NCI-H1092 treated with DMSO at 0.1 percent for 48 hours (cell line): ENCODE results near the gene TMEM209.

Experiments
- DNase-seq: peaks from one replicate; lab custom pipeline; 2025; lab: John Stamatoyannopoulos, UW

Gene TMEM209

GRCh38 chr7:130143334-130143732 lies 61.9 kb downstream of the TMEM209 start:
- no peak for DNase-seq

- DNase-seq = no peak
Observed at GRCh38 chr7:130142654-130143333, 62.4 kb downstream of the TMEM209 start.

- no peak for DNase-seq
Observed at GRCh38 chr7:130141884-130142653, 63.1 kb downstream of the TMEM209 start.

GRCh38 chr7:130141161-130141883 lies 63.9 kb downstream of the TMEM209 start:
- no peak for DNase-seq

- DNase-seq = no peak
Observed at GRCh38 chr7:130140551-130141160, 64.5 kb downstream of the TMEM209 start.

- no peak for DNase-seq
Observed at GRCh38 chr7:130139193-130139960, 65.8 kb downstream of the TMEM209 start.

- no peak for DNase-seq
Observed at GRCh38 chr7:130137207-130137606, 68.0 kb downstream of the TMEM209 start.

GRCh38 chr7:130136579-130137167 lies 68.5 kb downstream of the TMEM209 start:
- DNase-seq = no peak

GRCh38 chr7:130135208-130136205 lies 69.7 kb downstream of the TMEM209 start:
- DNase-seq = no peak

- no peak for DNase-seq
Observed at GRCh38 chr7:130134726-130135125, 70.5 kb downstream of the TMEM209 start.

GRCh38 chr7:130134106-130134636 lies 71.0 kb downstream of the TMEM209 start:
- no peak for DNase-seq

- DNase-seq = no peak
Observed at GRCh38 chr7:130133029-130133782, 72.0 kb downstream of the TMEM209 start.

- DNase-seq = no peak
Observed at GRCh38 chr7:130131964-130132875, 73.0 kb downstream of the TMEM209 start.

GRCh38 chr7:130131191-130131834 lies 73.9 kb downstream of the TMEM209 start:
- DNase-seq = no peak

- no peak for DNase-seq
Observed at GRCh38 chr7:130129011-130129411, 76.2 kb downstream of the TMEM209 start.

GRCh38 chr7:130127821-130128317 lies 77.3 kb downstream of the TMEM209 start:
- no peak for DNase-seq

GRCh38 chr7:130127404-130127803 lies 77.8 kb downstream of the TMEM209 start:
- DNase-seq = no peak
